Body of pancreas (tissue), 4 donors: Measurements from ENCODE around the gene MPC1. TPM values are rescaled to one million over a fixed set of nuclear protein-coding genes. Genes with fewer than 3 reads are reported as not detected.

Source experiments
- ATAC-seq: fragments of 150-250 bp; one replicate; pipeline ENCODE4 v1.9.1; 2016
- DNase-seq, 4 donors: peaks; one replicate each; pipeline ENCODE4 v3.0.0-alpha.2; 2019
- H3K27ac ChIP-seq, 4 donors: fragments of 200-600 bp; sonication (generic); 1 replicate in 3 of 4; 2 replicates in 1 of 4; pipeline versions ENCODE4 v1.5.1 to v1.6.1; 2016 to 2019; ENCODE audit warnings: mild to moderate bottlenecking in 1 of 4, mixed read lengths in 1 of 4, moderate library complexity in 1 of 4
- H3K27me3 ChIP-seq, 2 donors: fragments of 200-600 bp; sonication (generic); one replicate each; pipeline ENCODE4 v1.6.0; 2016; ENCODE audit warnings: mild to moderate bottlenecking in 1 of 2
- H3K36me3 ChIP-seq, 2 donors: fragments of 200-600 bp; sonication (generic); replicated peaks in 1 of 2; 2 replicates each; pipeline ENCODE4 v1.5.1; 2016; ENCODE audit warnings: low read depth in 2 of 2; ENCODE audit not compliant: insufficient read depth in 1 of 2
- H3K4me1 ChIP-seq: fragments of 200-600 bp; sonication (generic); one replicate; pipeline ENCODE4 v1.6.0; 2016
- H3K4me3 ChIP-seq, 2 donors: fragments of 200-600 bp; sonication (generic); 1 replicate in 1 of 2; 2 replicates in 1 of 2; pipeline ENCODE4 v1.5.1; 2016 to 2019
- H3K9me3 ChIP-seq, 3 donors: fragments of 200-600 bp; sonication (generic); 1 replicate in 2 of 3; 2 replicates in 1 of 3; pipeline ENCODE4 v1.5.1; 2016
- CTCF ChIP-seq, 7 experiments: fragments of 450-650 bp in 4 of 7; fragments of 200-600 bp in 3 of 7; sonication (generic) in 3 of 7; IDR thresholded peaks; one replicate each; pipeline ENCODE4 v1.5.1; 2016 to 2019; ENCODE audit warnings: antibody characterized with exemption in 7 of 7
- POLR2A ChIP-seq, 3 donors: fragments of 450-650 bp; IDR thresholded peaks; one replicate each; pipeline ENCODE4 v1.6.1; 2016; ENCODE audit warnings: antibody characterized with exemption in 3 of 3, mild to moderate bottlenecking in 2 of 3
- WGBS, 2 donors: methylation state at CpG; one replicate each; pipeline ENCODE4 v1.1.5; 2017; 5-methylcytosine and 5-hydroxymethylcytosine counted together
- intact Hi-C: fragments of 100-400 bp; cut with DNase I; formaldehyde crosslinking; loops from one replicate; pipeline ENCODE4 v1.15.1; 2023
- total RNA-seq, 2 donors: library from RNA; depleted of rRNA; stranded (reverse); fragments of >200 nt; gene quantifications; one replicate each; pipeline ENCODE4 v1.1.0, GENCODE V29; 2016

Gene MPC1
- total RNA-seq, 2 donors from 2014 or later = 20.8 to 25.4 TPM

- no peaks in the 10 kb centered on the region for H3K9me3 ChIP-seq
- intact Hi-C loops = no loop called here
- no peak for TF ChIP-seq POLR2A (IDR thresholded peaks at IDR 0.05)
- no peak for TF ChIP-seq CTCF (IDR thresholded peaks at IDR 0.05)
- no peak overlapping the region for H3K27ac ChIP-seq
- WGBS, 2 donors = 89 to 91% methylated on average over 8 to 14 of the region's 15 CpGs
- no peaks in the 10 kb centered on the region for H3K27me3 ChIP-seq
- DNase-seq (no peak), ATAC-seq (no peak)
- H3K4me1 ChIP-seq = no peaks in the 10 kb centered on the region
- H3K4me3 ChIP-seq = no peak overlapping the region
- peaks cover 0 to 9% of the 10 kb centered on the region in 2 donors for H3K36me3 ChIP-seq
These were observed 28.5 kb upstream of the MPC1 start for GRCh38 chr6:166411271-166411670.

GRCh38 chr6:166410426-166410935, 27.7 kb upstream of the MPC1 start:
- no peaks in the 10 kb centered on the region for H3K4me1 ChIP-seq
- peaks cover 0 to 9% of the 10 kb centered on the region in 2 donors for H3K36me3 ChIP-seq
- no peaks in the 10 kb centered on the region for H3K27me3 ChIP-seq
- H3K27ac ChIP-seq = no peak overlapping the region
- intact Hi-C loops = no loop called here
- DNase-seq (no peak), ATAC-seq (no peak)
- no peak for TF ChIP-seq POLR2A (IDR thresholded peaks at IDR 0.05)
- TF ChIP-seq CTCF (IDR thresholded peaks at IDR 0.05) = no peak
- 86 to 92% methylated on average over 10 of the region's 10 CpGs for WGBS, 2 donors
- no peak overlapping the region for H3K4me3 ChIP-seq
- H3K9me3 ChIP-seq = no peaks in the 10 kb centered on the region

GRCh38 chr6:166408936-166409755, 26.4 kb upstream of the MPC1 start:
- no peaks in the 10 kb centered on the region for H3K9me3 ChIP-seq
- WGBS, 2 donors = 72 to 80% methylated on average over 22 of the region's 22 CpGs
- TF ChIP-seq CTCF (IDR thresholded peaks at IDR 0.05) (no peak), POLR2A (IDR thresholded peaks at IDR 0.05) (no peak)
- DNase-seq (no peak), ATAC-seq (no peak)
- H3K4me3 ChIP-seq = no peak overlapping the region
- no peaks in the 10 kb centered on the region for H3K27me3 ChIP-seq
- intact Hi-C loops = no loop called here
- no peak overlapping the region for H3K27ac ChIP-seq
- peaks cover 0 to 9% of the 10 kb centered on the region in 2 donors for H3K36me3 ChIP-seq
- no peaks in the 10 kb centered on the region for H3K4me1 ChIP-seq

GRCh38 chr6:166406197-166406596, 23.5 kb upstream of the MPC1 start:
- Histone ChIP-seq H3K36me3 (no peaks in the 10 kb centered on the region), H3K4me1 (no peaks in the 10 kb centered on the region), H3K9me3 (no peaks in the 10 kb centered on the region), H3K27me3 (no peaks in the 10 kb centered on the region), H3K27ac (no peak overlapping the region), H3K4me3 (no peak overlapping the region)
- no peak for TF ChIP-seq POLR2A (IDR thresholded peaks at IDR 0.05)
- no peak for TF ChIP-seq CTCF (IDR thresholded peaks at IDR 0.05)
- ATAC-seq (no peak), DNase-seq (no peak)
- intact Hi-C loops = no loop called here
- WGBS, 2 donors = 45 to 50% methylated on average over 8 to 12 of the region's 12 CpGs

- Histone ChIP-seq H3K27me3 (no peaks in the 10 kb centered on the region), H3K27ac (no peak overlapping the region), H3K4me3 (no peak overlapping the region), H3K9me3 (no peaks in the 10 kb centered on the region), H3K36me3 (no peaks in the 10 kb centered on the region), H3K4me1 (no peaks in the 10 kb centered on the region)
- no peak for TF ChIP-seq CTCF (IDR thresholded peaks at IDR 0.05)
- TF ChIP-seq POLR2A (IDR thresholded peaks at IDR 0.05) = no peak
- ATAC-seq = no peak
- WGBS, 2 donors = 52 to 55% methylated on average over 3 to 7 of the region's 7 CpGs
- intact Hi-C loops = no loop called here
- no peak for DNase-seq
These were observed 22.6 kb upstream of the MPC1 start for GRCh38 chr6:166405386-166405785.
